ENCODE measurements around the gene SPEM1. TPM values are rescaled to one million over a fixed set of nuclear protein-coding genes. Genes with fewer than 3 reads are reported as not detected.

SPEM1 gene
- total RNA-seq, 4 donors from 2014 or later = not detected

GRCh38 chr17:7407485-7408251 is 12.5 kb upstream of the SPEM1 start, which contains the start of gene NLGN2:
Gene NLGN2 (plus strand): TSS chr17:7407845. CDS start chr17:7408256, 411 bp downstream.
- Histone ChIP-seq H3K9me3 (no peaks in the 10 kb centered on the region), H3K36me3 (no peaks in the 10 kb centered on the region), H3K4me3 (replicated peaks in 1 of 3) (no peak within 1 kb of the TSS), H3K27ac (no peak within 1 kb of the TSS), H3K4me1 (peaks cover 7 to 15% of the 10 kb centered on the region in 2 donors), H3K27me3 (no peaks in the 10 kb centered on the region)
- TF ChIP-seq POLR2A (IDR thresholded peaks at IDR 0.05) = no peak
- no peak for TF ChIP-seq CTCF (IDR thresholded peaks at IDR 0.05)
- WGBS, 2 donors = 56% methylated on average over 9 to 11 of the region's 12 CpGs
- DNase-seq = no peak
- intact Hi-C loops (cut with DNase I) = no loop called here

- intact Hi-C loops (cut with DNase I) = no loop called here
- Histone ChIP-seq H3K4me3 (replicated peaks in 1 of 3) (no peak overlapping the region), H3K27ac (no peak overlapping the region), H3K4me1 (peaks cover under 1 to 8% of the 10 kb centered on the region in 2 donors), H3K27me3 (no peaks in the 10 kb centered on the region), H3K9me3 (no peaks in the 10 kb centered on the region), H3K36me3 (no peaks in the 10 kb centered on the region)
- TF ChIP-seq POLR2A (IDR thresholded peaks at IDR 0.05) (no peak), CTCF (IDR thresholded peaks at IDR 0.05) (no peak)
- 61 to 79% methylated on average over 31 to 33 of the region's 58 CpGs for WGBS, 2 donors
- DNase-seq = no peak
Measured at GRCh38 chr17:7408252-7408727, 11.8 kb upstream of the SPEM1 start.

GRCh38 chr17:7408863-7409262 is 11.3 kb upstream of the SPEM1 start:
- Histone ChIP-seq H3K9me3 (no peaks in the 10 kb centered on the region), H3K4me1 (peaks cover 0 to 7% of the 10 kb centered on the region in 2 donors), H3K36me3 (no peaks in the 10 kb centered on the region), H3K4me3 (replicated peaks in 1 of 3) (no peak overlapping the region), H3K27me3 (no peaks in the 10 kb centered on the region), H3K27ac (no peak overlapping the region)
- TF ChIP-seq CTCF (IDR thresholded peaks at IDR 0.05) = no peak
- TF ChIP-seq POLR2A (IDR thresholded peaks at IDR 0.05) = no peak
- no peak for DNase-seq
- intact Hi-C loops (cut with DNase I) = no loop called here
- 82 to 88% methylated on average over 5 of the region's 6 CpGs for WGBS, 2 donors

GRCh38 chr17:7409716-7410115 is 10.4 kb upstream of the SPEM1 start:
- Histone ChIP-seq H3K36me3 (no peaks in the 10 kb centered on the region), H3K9me3 (no peaks in the 10 kb centered on the region), H3K4me1 (peaks cover 0 to 7% of the 10 kb centered on the region in 2 donors), H3K27me3 (no peaks in the 10 kb centered on the region), H3K4me3 (replicated peaks in 1 of 3) (no peak overlapping the region), H3K27ac (no peak overlapping the region)
- intact Hi-C loops (cut with DNase I) = no loop called here
- DNase-seq = no peak
- TF ChIP-seq CTCF (IDR thresholded peaks at IDR 0.05) = no peak
- TF ChIP-seq POLR2A (IDR thresholded peaks at IDR 0.05) = no peak
- 94% methylated on average over 6 of the region's 6 CpGs for WGBS, 2 donors

Data from thyroid gland (tissue), 4 donors.